Peyer's patch (tissue), 4 donors: ENCODE data around the gene TSGA10.
"Not testable (repeated sequence)": the region's sequence is repeated elsewhere in the genome, so short reads cannot be mapped to it uniquely, and the experiment has no call there.

ENCODE experiments used
- CTCF ChIP-seq, 6 experiments: fragments of 450-650 bp in 4 of 6; fragments of 200-600 bp in 2 of 6; sonication (generic) in 1 of 6; IDR thresholded peaks; one replicate each; pipeline ENCODE4 v1.5.1; 2017 to 2019; ENCODE audit warnings: antibody characterized with exemption in 6 of 6, mild to moderate bottlenecking in 3 of 6, moderate library complexity in 1 of 6
- POLR2A ChIP-seq, 2 donors: fragments of 450-650 bp; IDR thresholded peaks; one replicate each; pipeline ENCODE4 v1.5.1; 2017; ENCODE audit warnings: antibody characterized with exemption in 2 of 2, mild to moderate bottlenecking in 2 of 2, moderate library complexity in 2 of 2

GRCh38 chr2:99049187-99049586 is 105.6 kb downstream of the TSGA10 start:
- not testable (repeated sequence) for TF ChIP-seq CTCF, POLR2A (IDR thresholded peaks at IDR 0.05)
